HG03103 (cell line): ENCODE data around the gene PRSS2.

Experiments
- ATAC-seq: cut with Tn5 transposase; IDR thresholded peaks from one replicate; pipeline ENCODE4 v1.9.1; 2021; ENCODE audit warnings: low read depth; ENCODE audit not compliant: unreplicated experiment

The PRSS2 gene

GRCh38 chr7:142784716-142785115 is 13.9 kb downstream of the PRSS2 start:
- ATAC-seq = no peak

GRCh38 chr7:142785841-142786250 is 15.1 kb downstream of the PRSS2 start:
- ATAC-seq = no peak

GRCh38 chr7:142787034-142787768 is 16.4 kb downstream of the PRSS2 start:
- ATAC-seq = no peak

- ATAC-seq = no peak
Measured at GRCh38 chr7:142787783-142788182, 17.0 kb downstream of the PRSS2 start.

GRCh38 chr7:142788303-142789289 is 17.8 kb downstream of the PRSS2 start:
- ATAC-seq = no peak

- no peak for ATAC-seq
Measured at GRCh38 chr7:142789441-142789840, 18.7 kb downstream of the PRSS2 start.

- no peak for ATAC-seq
Measured at GRCh38 chr7:142790056-142790455, 19.3 kb downstream of the PRSS2 start.

- ATAC-seq = no peak
Measured at GRCh38 chr7:142790555-142790954, 19.8 kb downstream of the PRSS2 start.

- ATAC-seq = no peak
Measured at GRCh38 chr7:142791502-142791901, 20.7 kb downstream of the PRSS2 start.

GRCh38 chr7:142792129-142792528 is 21.4 kb downstream of the PRSS2 start:
- no peak for ATAC-seq

GRCh38 chr7:142792593-142792992 is 21.8 kb downstream of the PRSS2 start:
- no peak for ATAC-seq

- no peak for ATAC-seq
Measured at GRCh38 chr7:142793156-142793555, 22.4 kb downstream of the PRSS2 start.

GRCh38 chr7:142795339-142795863 is 24.6 kb downstream of the PRSS2 start:
- ATAC-seq = no peak

GRCh38 chr7:142796001-142796500 is 25.3 kb downstream of the PRSS2 start:
- no peak for ATAC-seq

- ATAC-seq = no peak
Measured at GRCh38 chr7:142796501-142797390, 26.0 kb downstream of the PRSS2 start.

- no peak for ATAC-seq
Measured at GRCh38 chr7:142797391-142798377, 26.9 kb downstream of the PRSS2 start.

- no peak for ATAC-seq
Measured at GRCh38 chr7:142798451-142799436, 28.0 kb downstream of the PRSS2 start.

GRCh38 chr7:142799437-142799835 is 28.7 kb downstream of the PRSS2 start:
- ATAC-seq = no peak
